ENCODE measurements around the gene CNIH1.

Gene CNIH1

GRCh38 chr14:54470701-54471100, 29.5 kb upstream of the CNIH1 start:
- H4K20me1 ChIP-seq (ENCODE audit: insufficient read depth, low read length), result no peaks in the 10 kb centered on the region
- H3K4me2 ChIP-seq (ENCODE audit: low read length), result no peak overlapping the region
- H3K27me3 ChIP-seq (ENCODE audit: insufficient read depth, low read length), result no peaks in the 10 kb centered on the region
- H3K4me1 ChIP-seq (ENCODE audit: insufficient read depth, low read length, severe bottlenecking), result no peaks in the 10 kb centered on the region
- no peaks in the 10 kb centered on the region for H3K79me2 ChIP-seq (ENCODE audit: insufficient read depth, low read length)
- H3K9ac ChIP-seq (ENCODE audit: low read length), result no peak overlapping the region
- no peaks in the 10 kb centered on the region for H3F3A ChIP-seq (ENCODE audit: insufficient read depth, low read length)
- H3K36me3 ChIP-seq (ENCODE audit: insufficient read depth, low read length), result peaks cover 4% of the 10 kb centered on the region; the same call in 1 of the 2 replicates
- no peak overlapping the region for H3K4me3 ChIP-seq (ENCODE audit: low read depth, low read length, poor library complexity, severe bottlenecking)
- no peaks in the 10 kb centered on the region for H3K9me2 ChIP-seq (ENCODE audit: low read depth, low read length)
- H3K9me3 ChIP-seq (ENCODE audit: low read length), result 0 out of 2 replicates have a peak, but pooled peaks cover 6% of the 10 kb centered on the region
- TF ChIP-seq EZH2 (IDR thresholded peaks at IDR 0.05; ENCODE audit: borderline replicate concordance, low read length), result no peak
- no peak for TF ChIP-seq CTCF (IDR thresholded peaks at IDR 0.05; ENCODE audit: low read length)
- H2AFZ ChIP-seq (ENCODE audit: low read length), result no peak overlapping the region
- no peak overlapping the region for H3K27ac ChIP-seq (ENCODE audit: low read depth, low read length, poor library complexity, severe bottlenecking)

GRCh38 chr14:54467280-54467679, 26.1 kb upstream of the CNIH1 start:
- Histone ChIP-seq H3K9ac (ENCODE audit: low read length) (no peak overlapping the region), H4K20me1 (ENCODE audit: insufficient read depth, low read length) (no peaks in the 10 kb centered on the region), H3K9me2 (ENCODE audit: low read depth, low read length) (no peaks in the 10 kb centered on the region), H3K9me3 (ENCODE audit: low read length) (0 out of 2 replicates have a peak, but pooled peaks cover 6% of the 10 kb centered on the region), H3K4me3 (ENCODE audit: low read depth, low read length, poor library complexity, severe bottlenecking) (no peak overlapping the region), H3F3A (ENCODE audit: insufficient read depth, low read length) (no peaks in the 10 kb centered on the region), H3K4me2 (ENCODE audit: low read length) (no peak overlapping the region), H3K79me2 (ENCODE audit: insufficient read depth, low read length) (no peaks in the 10 kb centered on the region), H2AFZ (ENCODE audit: low read length) (no peak overlapping the region), H3K27ac (ENCODE audit: low read depth, low read length, poor library complexity, severe bottlenecking) (no peak overlapping the region), H3K27me3 (ENCODE audit: insufficient read depth, low read length) (no peaks in the 10 kb centered on the region), H3K36me3 (ENCODE audit: insufficient read depth, low read length) (no peaks in the 10 kb centered on the region), H3K4me1 (ENCODE audit: insufficient read depth, low read length, severe bottlenecking) (no peaks in the 10 kb centered on the region)
- TF ChIP-seq CTCF (IDR thresholded peaks at IDR 0.05; ENCODE audit: low read length) (no peak), EZH2 (IDR thresholded peaks at IDR 0.05; ENCODE audit: borderline replicate concordance, low read length) (no peak)

GRCh38 chr14:54465654-54466053, 24.5 kb upstream of the CNIH1 start:
- TF ChIP-seq EZH2 (IDR thresholded peaks at IDR 0.05; ENCODE audit: borderline replicate concordance, low read length) (no peak), CTCF (IDR thresholded peaks at IDR 0.05; ENCODE audit: low read length) (no peak)
- Histone ChIP-seq H3K27ac (ENCODE audit: low read depth, low read length, poor library complexity, severe bottlenecking) (no peak overlapping the region), H3K9ac (ENCODE audit: low read length) (no peak overlapping the region)

More at GRCh38 chr14:54465654-54466053, 24.5 kb upstream of the CNIH1 start:
- Histone ChIP-seq H4K20me1 (ENCODE audit: insufficient read depth, low read length) (no peaks in the 10 kb centered on the region), H3K4me3 (ENCODE audit: low read depth, low read length, poor library complexity, severe bottlenecking) (no peak overlapping the region), H3K9me2 (ENCODE audit: low read depth, low read length) (no peaks in the 10 kb centered on the region), H3K79me2 (ENCODE audit: insufficient read depth, low read length) (no peaks in the 10 kb centered on the region), H2AFZ (ENCODE audit: low read length) (no peak overlapping the region), H3F3A (ENCODE audit: insufficient read depth, low read length) (no peaks in the 10 kb centered on the region), H3K27me3 (ENCODE audit: insufficient read depth, low read length) (no peaks in the 10 kb centered on the region), H3K36me3 (ENCODE audit: insufficient read depth, low read length) (no peaks in the 10 kb centered on the region), H3K4me2 (ENCODE audit: low read length) (no peak overlapping the region), H3K9me3 (ENCODE audit: low read length) (0 out of 2 replicates have a peak, but pooled peaks cover 6% of the 10 kb centered on the region), H3K4me1 (ENCODE audit: insufficient read depth, low read length, severe bottlenecking) (no peaks in the 10 kb centered on the region)

Data from OCI-LY1 (cell line).